Activated T-cell treated with anti-CD3 and anti-CD28 coated beads, Interleukin-2, amount 50 U/mL, for 48 hours (primary cell): ENCODE measurements around the gene NKX2-4.
A peak's percentile ranks its signal among the peaks of the same experiment; 100 is the strongest.
"Not testable (repeated sequence)": the region's sequence is repeated elsewhere in the genome, so short reads cannot be mapped to it uniquely, and the experiment has no call there.

Experiments used
- DNase-seq, 2 experiments: peaks; one replicate each; pipeline ENCODE4 v3.0.0-alpha.2; 2020

NKX2-4 gene

DNA sequence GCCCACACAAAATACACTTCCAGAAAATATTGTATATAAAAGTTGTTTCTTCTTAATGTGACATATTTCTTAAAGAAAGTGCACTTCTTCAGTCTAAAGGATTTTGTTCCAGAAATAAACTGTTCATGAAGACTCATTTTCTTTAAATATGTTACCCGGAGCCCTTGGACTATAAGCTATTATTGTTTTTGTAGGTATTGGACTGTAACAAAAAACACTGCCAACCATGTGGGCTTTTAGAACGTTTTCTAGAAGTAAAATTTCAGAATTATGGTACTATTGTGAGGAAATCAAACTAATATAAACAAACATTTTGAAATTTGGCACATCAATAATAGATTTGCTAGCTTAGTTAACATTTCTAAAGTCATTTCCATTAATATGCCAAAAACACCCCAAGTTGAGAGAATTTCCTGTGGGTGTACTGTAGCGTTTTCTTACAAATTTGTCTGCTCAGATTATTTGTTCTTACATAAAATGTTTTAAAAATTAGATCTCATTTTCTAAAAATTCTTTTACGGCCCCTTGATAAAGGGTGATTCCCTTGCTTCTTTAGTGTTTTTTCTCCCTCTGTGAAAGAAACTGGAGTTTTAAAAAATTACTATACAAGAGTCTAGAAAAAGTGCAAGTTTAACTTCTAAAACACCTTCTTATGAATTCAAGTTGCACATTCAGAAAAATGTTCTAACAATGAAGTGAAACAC lies 3.4 kb downstream of the NKX2-4 start:
- DNase-seq = no peak

DNA sequence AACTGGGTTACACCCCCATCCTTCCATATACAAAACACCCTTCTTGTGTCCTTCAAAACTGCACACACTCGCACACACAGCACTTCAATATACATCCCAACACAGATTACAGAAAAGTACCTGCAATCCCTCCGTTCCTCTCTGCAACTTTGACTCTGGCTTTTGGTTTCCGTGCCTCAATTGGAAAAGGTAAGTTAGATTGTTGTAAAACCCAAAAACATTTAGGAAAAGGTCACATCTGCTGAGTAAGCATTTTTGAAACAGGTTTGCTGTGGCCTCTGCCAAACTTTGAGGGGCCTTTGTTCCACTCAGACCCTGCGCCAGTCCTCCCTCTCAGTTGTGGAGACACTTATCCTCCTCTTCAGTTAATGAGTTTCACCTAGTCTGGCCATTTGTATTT lies 4.2 kb downstream of the NKX2-4 start:
- DNase-seq = no peak

DNA sequence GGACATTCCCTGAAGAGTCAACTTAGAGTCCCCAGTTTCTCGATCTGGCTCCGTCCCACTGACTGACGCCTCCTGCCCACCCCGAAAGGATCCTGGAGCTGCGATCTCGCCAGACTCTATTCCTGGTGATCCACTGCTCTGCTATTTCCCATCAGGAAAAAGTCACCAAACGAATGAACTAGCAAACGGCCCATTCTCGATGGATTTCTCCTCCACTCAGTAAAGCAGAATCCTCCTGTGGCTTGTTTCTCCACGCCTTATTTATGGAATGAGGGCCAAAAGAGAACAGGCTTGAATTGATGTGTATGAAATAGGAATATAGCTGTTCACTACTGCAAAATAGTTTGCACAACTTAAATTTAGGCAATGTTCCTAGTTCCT lies 5.4 kb downstream of the NKX2-4 start:
- DNase-seq = no peak

DNA sequence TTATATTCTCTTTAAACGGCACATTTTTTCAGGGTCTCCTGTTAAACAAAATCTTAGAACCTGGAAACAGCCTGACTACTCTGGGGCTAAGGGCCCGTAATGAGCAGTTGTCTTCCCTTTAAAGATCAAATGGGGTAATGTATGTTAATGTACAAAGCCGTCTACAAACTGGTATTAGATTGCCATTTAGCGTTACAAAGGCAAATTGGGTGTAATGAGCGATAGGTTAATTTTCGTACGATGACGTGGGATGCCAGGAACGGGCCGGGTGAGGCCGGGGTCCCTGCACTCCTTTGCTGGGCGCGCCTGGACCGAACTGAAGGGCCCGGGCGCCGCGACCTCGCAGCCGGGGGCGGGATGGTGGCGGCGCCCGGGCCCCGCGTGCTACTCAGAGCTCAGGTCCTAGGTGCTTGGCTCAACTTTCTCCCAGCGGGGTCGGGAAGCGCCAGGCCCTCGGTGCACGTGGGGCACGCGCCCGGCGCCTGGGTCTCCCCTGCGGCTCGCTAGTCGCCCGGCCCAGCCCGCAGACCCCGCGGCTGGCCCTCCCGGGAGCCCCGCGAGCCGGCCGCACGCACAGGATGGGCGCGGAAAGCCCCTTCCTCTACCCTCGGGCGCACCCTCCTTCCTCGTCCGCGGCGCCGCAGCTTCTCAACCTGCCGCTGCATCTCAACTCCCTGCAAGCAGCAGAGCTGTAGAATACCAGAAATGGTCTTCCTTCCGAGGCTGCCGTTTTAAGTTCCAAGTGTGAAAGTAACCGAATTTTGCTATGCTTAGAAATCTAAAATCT lies 5.9 kb downstream of the NKX2-4 start:
- DNase-seq = peak; percentile 23 to 25

DNA sequence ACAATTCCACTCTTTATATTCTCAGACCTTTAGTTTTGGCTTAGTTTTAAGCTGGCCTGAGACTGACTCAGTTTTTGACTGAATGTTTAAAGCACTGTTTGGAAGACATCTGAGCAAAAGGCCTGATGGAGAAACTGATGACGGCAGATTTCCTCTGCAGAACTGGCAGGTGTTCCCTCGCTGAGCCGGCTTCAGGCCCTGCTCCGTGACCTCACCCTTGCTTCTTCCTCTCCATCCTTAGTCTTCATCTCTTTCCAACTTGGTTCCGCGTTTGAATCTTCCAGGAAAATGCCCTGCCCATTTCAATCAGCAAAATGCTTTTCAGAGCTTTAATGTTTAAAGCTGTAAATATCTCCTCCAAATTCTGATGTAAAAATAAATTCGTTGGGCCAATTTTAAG lies 6.6 kb downstream of the NKX2-4 start:
- no peak for DNase-seq

DNA sequence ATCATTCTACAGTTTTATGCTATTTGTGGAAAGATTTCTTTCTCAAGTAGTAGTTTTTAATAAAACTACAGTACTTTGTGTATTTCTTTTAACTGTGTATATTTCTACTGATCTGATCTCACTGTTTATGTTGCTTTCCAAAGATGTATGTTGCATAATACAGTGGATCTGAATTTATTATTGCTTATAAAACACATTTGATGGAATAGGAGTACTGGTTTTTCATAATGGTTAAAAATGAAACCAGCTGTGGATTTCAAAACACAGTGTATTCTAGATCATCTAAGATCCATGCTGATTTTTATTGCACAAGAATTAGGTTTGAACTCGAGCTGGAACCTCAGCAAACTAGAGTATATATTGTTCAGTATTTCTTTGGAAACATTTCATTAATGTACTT lies 8.0 kb downstream of the NKX2-4 start:
- DNase-seq = no peak

DNA sequence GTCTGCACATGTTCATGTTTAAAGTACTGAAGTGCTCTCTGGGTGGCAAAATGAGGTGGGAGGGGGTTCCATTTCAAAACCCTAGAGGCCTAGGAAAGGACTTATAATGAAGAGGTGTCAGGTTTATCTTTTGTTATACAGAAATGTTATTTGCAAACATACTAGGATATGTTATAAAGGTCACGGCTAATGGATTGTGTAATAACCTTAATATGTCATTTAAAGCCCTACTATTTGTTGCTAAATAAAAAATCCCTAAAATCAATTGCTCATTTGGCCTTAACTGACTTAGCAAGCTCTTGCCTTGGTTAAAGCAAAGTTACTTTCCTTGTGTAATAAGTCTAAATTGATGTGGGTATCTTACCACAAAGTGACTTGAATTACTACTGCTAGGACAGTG lies 8.8 kb downstream of the NKX2-4 start:
- DNase-seq = no peak

DNA sequence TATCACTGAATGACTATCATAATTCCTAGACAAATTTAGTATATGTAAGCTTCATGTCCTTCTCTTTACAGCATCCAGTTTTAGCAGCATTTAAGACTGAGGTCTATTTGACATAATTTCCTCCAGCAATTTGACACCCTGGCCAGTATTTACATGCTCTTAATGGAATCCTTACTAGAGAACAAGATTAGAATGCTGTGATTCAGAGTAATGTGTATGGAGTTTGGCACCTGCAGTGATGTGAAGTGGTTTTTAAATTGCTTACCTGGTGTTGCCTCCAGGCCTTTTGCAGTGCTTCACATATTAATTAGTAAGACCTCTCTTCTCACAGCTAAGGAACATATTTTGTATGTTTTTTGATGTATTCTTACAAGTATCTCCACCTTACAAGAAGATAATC lies 9.8 kb downstream of the NKX2-4 start:
- no peak for DNase-seq

DNA sequence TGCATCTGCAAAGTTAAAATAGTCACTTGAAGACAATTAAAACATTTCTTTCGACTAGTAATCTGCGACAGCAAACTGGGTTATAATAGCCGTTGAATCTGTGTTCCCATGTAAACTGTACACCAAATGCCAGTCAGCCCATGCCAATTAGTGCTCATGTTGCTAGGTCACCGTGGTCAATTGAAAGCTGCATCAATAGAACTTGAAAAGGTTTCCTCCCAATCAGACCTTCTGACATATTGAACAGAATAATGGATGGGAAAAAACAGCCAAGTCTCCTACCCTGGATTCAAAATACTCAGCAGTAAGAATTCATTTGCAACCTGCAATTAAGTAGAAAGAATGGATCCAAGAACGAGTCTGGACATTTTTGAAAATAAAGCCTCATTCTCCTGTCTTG lies 11.2 kb downstream of the NKX2-4 start:
- no peak for DNase-seq

DNA sequence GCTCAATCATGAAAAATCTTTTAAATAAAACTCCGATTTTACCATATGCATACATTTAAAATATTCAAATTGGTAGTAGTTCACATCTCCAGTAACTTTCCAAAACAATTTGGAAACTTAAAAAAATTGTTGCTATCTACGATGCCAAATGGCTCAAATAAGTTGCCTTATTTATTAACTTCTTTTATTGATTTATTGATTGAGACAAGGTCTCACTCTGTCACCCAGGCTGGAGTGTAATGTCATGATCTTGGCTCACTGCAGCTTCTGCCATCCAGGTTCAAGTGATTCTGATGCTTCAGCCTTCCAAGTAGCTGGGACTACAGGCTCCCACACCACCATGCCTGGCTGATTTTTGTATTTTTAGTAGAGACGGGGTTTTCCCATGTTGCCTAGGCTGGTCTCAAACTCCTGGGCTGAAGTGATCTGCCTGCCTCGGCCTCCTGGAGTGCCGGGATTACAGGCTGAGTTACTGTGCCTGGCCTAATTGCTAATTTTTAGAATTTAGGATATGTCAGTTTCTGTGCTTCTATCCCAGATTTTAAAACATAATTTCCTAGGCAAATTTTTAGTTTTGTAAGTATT lies 12.9 kb downstream of the NKX2-4 start:
- no peak for DNase-seq

DNA sequence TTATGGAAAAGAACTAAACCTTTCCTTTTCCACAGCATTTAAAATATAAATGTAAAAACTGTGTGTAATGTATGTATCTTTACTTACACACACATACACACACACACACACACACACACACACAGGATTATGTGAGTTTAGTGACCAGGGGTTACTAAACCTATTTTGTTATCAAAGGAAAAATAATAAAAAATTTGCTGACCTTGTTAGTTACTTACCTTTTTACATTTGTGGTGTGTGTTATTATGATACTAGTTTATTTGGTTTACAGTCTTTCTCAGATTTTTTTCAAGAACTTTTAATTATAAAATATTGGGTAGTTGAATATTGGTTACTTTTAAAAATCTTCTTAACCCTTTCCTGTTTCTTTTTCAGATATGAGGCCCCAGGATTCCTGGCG lies 15.7 kb downstream of the NKX2-4 start:
- no peak for DNase-seq

DNA sequence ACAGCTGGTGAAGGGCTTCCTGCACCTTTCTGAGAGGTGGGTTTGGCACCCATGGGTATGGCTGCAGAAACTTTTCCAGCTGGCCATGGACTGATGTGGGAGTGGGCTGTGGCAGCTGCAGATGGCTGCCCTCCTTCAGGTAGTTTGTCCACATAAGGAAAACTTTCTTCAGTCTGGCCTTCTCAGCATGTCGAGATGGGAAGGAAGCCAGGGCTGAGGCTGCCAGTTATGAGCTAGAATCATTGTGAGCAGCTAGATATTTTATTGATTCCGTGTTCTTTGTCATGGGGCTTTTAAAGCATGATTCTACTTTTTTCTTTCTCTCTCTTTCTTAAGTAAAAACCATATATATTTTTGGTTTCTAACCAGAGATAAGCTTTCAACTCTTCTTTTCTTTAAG lies 16.6 kb downstream of the NKX2-4 start:
- no peak for DNase-seq

DNA sequence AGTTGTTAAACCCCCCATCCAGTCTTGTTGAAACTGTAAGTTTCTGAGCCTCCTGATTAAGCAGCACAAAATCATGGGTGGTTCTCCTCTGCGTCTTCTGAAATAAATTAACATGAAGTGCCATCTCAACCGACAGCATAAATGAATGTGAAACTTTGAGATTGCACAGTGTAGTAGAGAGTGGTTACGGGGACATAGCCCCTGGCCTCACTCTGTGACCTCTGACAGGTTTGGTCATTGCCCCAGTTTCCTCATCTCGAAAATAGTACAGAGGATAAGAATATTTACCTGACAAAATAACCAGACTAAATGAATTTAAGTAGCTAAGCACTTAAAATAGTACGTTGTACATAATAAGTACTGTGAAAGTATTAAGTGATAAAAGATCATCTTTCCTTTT lies 19.1 kb downstream of the NKX2-4 start:
- DNase-seq = no peak

DNA sequence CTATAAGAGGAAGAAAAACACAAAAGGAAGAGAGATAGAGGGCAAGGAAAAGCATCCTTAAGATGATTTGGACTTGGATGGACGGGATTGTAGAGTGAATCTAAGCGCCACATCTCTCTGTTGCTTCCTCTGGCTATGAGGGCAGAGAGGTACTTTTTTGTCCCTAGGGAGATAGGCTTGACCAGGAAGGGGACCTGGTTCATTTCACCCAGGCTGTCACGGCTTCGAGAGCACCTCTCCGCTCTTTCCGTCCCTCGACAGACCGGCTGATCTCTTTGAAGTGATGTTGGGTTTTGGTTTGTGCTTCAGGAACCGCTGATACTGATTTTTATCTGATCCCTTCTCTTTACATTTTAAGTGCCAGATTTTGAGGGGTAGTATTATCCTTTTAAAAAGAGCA lies 19.6 kb downstream of the NKX2-4 start:
- no peak for DNase-seq

DNA sequence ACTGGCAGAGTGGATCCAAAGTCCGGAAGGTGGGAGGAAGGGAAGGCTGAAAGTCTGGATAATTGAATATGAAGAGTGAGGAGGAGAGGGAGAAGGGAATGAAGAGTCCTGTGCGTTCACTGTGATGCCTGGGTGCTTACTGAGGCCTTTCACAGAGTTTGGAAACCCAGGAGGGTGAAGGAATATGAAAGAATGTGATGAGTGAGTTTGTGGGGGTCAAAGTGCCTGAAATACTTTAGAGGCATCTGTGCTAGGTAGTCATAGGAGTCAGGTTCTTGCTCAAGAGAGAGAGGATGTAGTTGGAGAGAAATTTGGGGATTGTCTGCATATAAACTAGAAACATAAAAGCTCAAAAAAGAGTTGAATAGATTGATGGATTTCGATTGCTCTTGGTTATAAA lies 20.7 kb downstream of the NKX2-4 start:
- no peak for DNase-seq

DNA sequence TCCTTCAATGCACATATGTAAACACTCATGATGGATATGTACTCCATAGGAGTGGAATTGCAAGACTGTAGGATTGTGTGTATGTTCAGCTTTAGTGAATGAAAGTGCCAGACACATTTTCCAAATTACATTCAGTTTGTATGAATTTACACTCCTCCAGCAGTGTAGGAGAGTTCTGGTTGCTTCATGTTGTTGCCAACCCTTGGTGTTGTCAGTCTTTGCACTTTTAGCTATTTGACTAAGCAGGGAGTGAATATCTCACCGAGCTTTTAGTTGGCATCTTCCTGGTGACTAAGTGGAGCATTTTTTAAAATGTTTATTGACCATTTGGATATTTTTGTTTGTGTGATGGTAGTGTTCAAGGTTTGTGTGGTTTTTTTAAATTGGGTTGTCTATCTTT lies 23.9 kb downstream of the NKX2-4 start:
- DNase-seq = no peak

DNA sequence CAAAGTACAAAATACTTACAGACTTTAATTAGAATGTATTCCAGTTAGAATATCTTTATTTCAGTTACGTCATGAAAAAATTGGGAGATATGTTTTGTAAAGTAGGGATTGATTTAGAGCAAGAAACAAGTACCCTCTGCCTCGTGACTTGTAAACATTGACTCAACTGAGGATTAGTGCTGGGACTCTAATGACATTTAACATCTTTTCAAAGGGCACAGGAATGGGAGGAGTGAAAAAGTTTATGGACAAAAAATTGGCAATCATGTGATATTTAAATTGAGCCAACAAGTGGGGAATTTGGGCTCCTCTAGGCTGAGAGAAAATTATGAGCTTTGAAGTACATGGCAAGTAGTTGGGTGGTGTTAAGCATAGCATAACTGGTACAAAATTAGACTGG lies 25.3 kb downstream of the NKX2-4 start:
- DNase-seq = no peak

DNA sequence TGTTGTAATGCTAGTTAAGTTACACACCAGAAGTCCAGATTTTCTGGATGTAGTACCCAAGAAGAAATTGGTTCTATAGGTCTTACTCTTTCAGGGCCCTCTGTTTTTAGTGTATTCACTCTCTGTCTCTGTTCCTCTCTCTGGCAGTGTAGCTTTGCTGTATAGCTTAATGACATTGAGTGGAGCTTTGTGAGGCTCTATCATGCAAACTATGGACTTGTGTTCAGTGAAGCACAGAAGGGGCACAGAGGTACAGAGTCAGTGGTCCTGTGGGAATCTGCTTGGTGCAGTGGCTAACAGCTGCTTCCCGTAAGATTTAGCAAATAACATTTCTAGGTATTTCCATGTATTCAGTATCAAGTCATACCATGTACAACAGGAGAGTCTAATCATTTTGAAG lies 26.1 kb downstream of the NKX2-4 start:
- DNase-seq = no peak

DNA sequence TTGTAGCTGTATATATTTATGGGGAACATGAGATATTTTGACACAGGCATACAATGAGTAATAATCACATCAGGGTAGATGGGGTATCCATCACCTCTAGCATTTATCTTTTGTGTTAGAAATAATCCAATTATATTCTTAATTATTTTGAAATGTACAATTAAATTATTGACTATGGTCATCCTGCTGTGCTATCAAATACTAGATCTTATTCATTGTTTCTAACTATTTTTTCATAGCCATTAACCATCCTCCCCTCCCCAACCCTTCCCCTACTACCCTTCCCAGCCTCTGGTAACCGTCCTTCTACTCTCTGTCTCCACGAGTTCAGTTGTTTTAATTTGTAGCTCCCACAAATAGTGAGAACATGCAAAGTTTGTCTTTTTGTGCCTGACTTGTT lies 28.5 kb downstream of the NKX2-4 start:
- no peak for DNase-seq

DNA sequence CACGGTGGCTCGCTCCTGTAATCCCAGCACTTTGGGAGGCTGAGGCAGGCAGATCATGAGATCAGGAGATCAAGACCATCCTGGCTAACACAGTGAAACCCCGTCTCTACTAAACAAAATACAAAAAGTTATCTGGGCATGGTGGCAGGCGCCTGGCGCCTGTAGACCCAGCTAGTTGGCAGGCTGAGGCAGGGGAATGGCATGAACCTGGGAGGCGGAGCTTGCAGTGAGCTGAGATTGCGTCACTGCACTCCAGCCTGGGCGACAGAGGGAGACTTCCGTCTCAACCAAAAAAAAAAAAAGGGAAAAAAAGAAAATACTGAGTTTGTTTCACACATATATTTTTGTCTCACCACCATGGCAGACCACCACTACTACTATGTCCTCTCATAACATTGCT lies 31.1 kb downstream of the NKX2-4 start:
- not testable (repeated sequence) for DNase-seq

DNA sequence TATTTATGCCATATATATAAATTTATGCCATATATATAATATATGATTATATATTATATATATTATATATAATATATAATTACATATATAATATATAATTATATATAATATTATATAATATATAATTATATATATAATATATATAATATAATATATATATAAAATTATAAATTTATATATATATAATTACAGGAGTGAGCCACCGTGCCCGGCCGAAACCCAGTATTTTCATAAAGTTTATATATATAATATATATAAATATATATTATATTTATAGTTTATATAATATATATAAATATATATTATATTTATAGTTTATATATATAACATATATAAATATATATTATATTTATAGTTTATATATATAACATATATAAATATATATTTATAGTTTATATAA lies 31.6 kb downstream of the NKX2-4 start:
- DNase-seq = no peak

DNA sequence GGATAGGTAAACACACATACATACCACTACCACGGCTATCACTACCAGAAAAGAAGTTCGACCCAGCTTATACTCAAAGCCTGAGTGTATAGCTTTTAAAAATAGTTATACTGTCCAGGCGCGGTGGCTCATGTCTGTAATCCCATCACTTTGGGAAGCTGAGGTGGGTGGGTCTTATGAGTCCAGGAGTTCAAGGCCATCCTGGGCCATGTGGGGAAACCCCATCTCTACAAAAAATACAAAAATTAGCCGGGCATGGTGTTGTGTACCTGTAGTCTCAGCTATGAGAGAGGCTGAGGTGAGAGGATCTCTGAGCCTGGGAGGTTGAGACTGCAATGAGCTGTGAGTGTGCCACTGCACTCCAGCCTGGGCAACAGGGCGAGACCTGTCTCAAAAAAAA lies 32.9 kb downstream of the NKX2-4 start:
- no peak for DNase-seq

DNA sequence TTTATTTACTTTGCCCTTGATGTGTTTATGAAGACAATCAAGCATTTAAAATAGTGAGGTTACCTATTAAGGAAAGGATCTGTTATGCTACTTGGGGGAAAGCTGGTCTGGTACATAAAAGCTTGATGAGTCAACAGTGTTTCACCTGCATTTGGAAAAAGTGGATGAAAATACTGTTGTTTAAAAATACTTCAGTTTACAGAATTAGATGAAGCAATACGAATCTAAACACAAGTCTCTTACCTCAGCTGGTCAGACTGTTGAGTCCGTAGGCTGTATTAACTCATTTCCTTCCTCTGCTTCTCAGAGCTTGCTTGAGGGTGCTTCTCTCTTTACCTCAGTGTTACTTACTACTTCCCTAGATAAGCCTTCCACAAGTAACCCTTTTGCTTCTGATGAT lies 36.1 kb downstream of the NKX2-4 start:
- no peak for DNase-seq

DNA sequence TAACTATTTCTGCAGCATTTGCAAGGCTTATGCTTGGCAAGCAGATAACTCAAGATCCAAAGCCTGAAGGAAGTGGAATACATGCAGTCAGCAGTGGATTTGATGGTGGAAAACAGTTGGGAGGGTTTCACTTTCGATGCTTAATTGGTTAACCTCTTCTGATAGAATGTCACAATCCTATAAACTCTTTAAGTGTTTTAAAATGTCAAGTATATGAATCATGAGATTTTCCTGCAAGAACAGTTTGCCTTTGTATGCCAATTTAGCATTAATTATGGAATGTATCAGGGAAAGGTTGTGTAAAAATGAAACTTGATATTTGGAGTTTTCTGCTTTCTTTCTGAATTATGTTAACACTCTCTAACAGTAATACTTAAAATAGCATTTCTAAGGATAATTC lies 36.6 kb downstream of the NKX2-4 start:
- DNase-seq = no peak

DNA sequence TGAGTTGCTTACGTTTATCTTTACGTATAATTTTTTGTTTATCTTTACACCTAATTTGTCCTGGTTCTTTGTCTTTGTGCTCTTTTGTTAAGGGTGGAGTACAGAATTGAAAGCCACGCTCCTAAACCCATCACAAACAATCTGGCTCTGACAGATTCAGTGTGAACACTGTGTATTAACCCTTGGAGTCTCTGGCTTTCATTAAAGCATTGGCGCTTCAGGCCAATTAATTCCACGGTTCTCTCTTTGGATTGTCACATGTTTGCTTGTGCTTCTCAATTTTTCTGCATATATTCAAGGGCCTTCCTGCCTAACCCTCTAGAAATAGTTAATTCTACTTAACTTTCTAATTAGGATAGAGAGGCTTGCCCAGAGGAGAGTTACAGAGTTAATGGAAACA lies 38.6 kb downstream of the NKX2-4 start:
- DNase-seq = no peak
